Neural crest cell (in vitro differentiated cells): ENCODE results near the gene COL20A1. TPM values are rescaled to one million over a fixed set of nuclear protein-coding genes. Genes with fewer than 3 reads are reported as not detected.

Source experiments
- DNase-seq: peaks from one replicate; pipeline ENCODE4 v3.0.0; 2021; ENCODE audit warnings: low read depth, mixed read lengths, low spot score
- H3K27ac Mint-ChIP-seq: one replicate; pipeline ENCODE4 v1.8.0; 2021; ENCODE audit warnings: mild to moderate bottlenecking, mixed read lengths; ENCODE audit not compliant: unreplicated experiment
- H3K27me3 Mint-ChIP-seq: 2 replicates; pipeline ENCODE4 v1.8.0; 2021; ENCODE audit warnings: low read depth, mild to moderate bottlenecking, mixed read lengths
- H3K36me3 Mint-ChIP-seq: 2 replicates; pipeline ENCODE4 v1.8.0; 2021; ENCODE audit warnings: low read depth, mild to moderate bottlenecking, mixed read lengths
- H3K4me1 Mint-ChIP-seq: 2 replicates; pipeline ENCODE4 v1.8.0; 2021; ENCODE audit warnings: mixed read lengths
- H3K4me3 Mint-ChIP-seq: one replicate; pipeline ENCODE4 v1.8.0; 2021; ENCODE audit warnings: mild to moderate bottlenecking, mixed read lengths
- H3K9me3 Mint-ChIP-seq: 2 replicates; pipeline ENCODE4 v1.8.0; 2021; ENCODE audit warnings: mixed read lengths
- total RNA-seq: library from RNA; stranded (reverse); gene quantifications from 2 replicates; pipeline ENCODE4 v1.2.1, GENCODE V29; 2021
- TF ChIP-seq, protein P1 (sequence below): fragments of 200-600 bp; sonication (generic); conservative IDR thresholded peaks from 2 replicates; pipeline ENCODE4 v1.5.0; 2021; ENCODE audit warnings: antibody characterized with exemption, mild to moderate bottlenecking

The COL20A1 gene
- total RNA-seq, 1 donor from 2014 or later: 10.2 TPM

DNA sequence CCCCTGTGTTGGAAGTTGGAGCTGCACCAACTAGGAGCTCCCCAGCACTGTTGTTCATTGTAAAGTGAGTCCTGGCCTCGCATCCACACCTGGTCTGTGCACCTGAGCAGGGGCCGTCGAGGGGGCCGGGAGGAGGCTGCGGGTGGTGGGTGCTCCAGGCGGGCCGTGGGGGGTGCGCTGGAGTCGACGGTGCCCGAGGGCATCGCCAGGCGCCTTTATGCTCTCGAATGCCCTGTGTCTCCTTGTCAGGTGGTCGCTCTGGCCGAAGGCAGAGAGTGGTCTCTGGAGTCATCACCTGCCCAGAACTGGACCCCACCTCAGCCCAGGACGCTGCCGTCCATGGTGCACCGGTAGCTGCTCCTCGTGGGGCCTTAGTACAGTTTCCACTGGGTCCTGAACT is 16.0 kb upstream of the COL20A1 start:
- no peak for DNase-seq
- TF ChIP-seq, protein P1, sequence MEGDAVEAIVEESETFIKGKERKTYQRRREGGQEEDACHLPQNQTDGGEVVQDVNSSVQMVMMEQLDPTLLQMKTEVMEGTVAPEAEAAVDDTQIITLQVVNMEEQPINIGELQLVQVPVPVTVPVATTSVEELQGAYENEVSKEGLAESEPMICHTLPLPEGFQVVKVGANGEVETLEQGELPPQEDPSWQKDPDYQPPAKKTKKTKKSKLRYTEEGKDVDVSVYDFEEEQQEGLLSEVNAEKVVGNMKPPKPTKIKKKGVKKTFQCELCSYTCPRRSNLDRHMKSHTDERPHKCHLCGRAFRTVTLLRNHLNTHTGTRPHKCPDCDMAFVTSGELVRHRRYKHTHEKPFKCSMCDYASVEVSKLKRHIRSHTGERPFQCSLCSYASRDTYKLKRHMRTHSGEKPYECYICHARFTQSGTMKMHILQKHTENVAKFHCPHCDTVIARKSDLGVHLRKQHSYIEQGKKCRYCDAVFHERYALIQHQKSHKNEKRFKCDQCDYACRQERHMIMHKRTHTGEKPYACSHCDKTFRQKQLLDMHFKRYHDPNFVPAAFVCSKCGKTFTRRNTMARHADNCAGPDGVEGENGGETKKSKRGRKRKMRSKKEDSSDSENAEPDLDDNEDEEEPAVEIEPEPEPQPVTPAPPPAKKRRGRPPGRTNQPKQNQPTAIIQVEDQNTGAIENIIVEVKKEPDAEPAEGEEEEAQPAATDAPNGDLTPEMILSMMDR: no peak
- peak overlapping the region; percentile 74 for H3K4me3 Mint-ChIP-seq
- H3K4me1 Mint-ChIP-seq: peaks cover 8% of the 10 kb centered on the region
- no peaks in the 10 kb centered on the region for H3K27me3 Mint-ChIP-seq
- H3K27ac Mint-ChIP-seq: no peak overlapping the region
- no peaks in the 10 kb centered on the region for H3K9me3 Mint-ChIP-seq
- no peaks in the 10 kb centered on the region for H3K36me3 Mint-ChIP-seq

DNA sequence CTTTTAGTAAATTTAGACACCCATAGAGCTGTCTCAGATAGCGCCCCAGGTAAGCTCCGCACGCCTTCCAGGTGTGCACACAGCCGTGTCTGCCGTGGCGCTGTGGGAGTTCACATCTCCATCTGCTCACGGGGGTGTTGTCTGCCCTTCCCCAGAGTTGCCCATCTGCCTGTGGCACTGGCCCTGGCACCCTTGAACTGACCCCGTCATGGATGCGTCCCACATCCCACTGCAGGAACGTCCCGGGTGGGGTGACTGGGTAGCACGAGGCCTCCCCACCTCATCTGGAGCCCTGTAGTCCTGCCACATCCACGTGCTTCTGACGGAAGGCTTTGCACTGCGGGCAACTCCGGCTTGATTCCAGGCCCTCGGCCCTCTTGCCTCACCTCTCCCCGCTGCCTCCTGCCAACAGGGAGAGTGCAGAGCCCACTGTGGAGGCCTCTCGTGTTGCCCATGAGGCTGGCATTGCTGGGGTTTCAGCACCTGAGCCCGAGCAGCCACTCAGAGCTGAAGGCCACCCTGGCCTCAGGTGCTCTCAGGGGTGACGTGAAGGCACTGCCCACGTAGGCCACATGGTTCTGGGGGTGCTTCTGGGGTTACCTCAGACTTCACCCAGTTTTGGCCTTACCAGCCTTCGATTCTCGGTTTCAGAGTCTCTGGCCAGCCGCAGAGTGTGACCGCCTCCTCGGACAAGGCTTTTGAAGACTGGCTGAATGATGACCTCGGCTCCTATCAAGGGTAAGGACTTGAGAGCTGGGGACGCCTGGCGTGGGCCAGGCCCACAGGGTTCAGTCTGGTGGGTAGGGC is 15.3 kb upstream of the COL20A1 start:
- Mint-ChIP-seq H3K27me3 (no peaks in the 10 kb centered on the region), H3K27ac (no peak overlapping the region), H3K4me1 (peaks cover 8% of the 10 kb centered on the region), H3K4me3 (no peak overlapping the region), H3K36me3 (no peaks in the 10 kb centered on the region), H3K9me3 (no peaks in the 10 kb centered on the region)
- no peak for DNase-seq
- TF ChIP-seq, protein P1: no peak

DNA sequence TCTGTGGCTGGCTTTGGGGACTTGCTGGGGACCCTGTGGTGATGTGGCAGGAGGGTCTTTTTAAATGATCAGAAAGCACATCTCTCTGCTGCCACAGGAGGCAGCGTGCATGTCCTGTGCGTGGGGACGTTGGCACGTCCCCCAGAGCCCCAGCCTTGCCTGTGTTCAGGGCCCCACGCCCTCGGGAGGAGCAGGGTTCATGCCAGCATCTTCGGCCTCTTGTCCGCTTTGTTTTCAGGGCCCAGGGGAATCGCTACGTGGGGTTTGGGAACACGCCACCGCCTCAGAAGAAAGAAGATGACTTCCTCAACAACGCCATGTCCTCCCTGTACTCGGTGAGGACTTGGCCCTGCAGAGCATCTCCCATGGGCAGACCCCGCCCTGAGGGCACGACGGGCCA is 14.3 kb upstream of the COL20A1 start:
- H3K9me3 Mint-ChIP-seq: no peaks in the 10 kb centered on the region
- TF ChIP-seq, protein P1: no peak
- peak overlapping the region; percentile 57 for H3K4me3 Mint-ChIP-seq
- no peaks in the 10 kb centered on the region for H3K27me3 Mint-ChIP-seq
- H3K4me1 Mint-ChIP-seq: peaks cover 4% of the 10 kb centered on the region
- H3K36me3 Mint-ChIP-seq: no peaks in the 10 kb centered on the region
- no peak for DNase-seq
- H3K27ac Mint-ChIP-seq: no peak overlapping the region

DNA sequence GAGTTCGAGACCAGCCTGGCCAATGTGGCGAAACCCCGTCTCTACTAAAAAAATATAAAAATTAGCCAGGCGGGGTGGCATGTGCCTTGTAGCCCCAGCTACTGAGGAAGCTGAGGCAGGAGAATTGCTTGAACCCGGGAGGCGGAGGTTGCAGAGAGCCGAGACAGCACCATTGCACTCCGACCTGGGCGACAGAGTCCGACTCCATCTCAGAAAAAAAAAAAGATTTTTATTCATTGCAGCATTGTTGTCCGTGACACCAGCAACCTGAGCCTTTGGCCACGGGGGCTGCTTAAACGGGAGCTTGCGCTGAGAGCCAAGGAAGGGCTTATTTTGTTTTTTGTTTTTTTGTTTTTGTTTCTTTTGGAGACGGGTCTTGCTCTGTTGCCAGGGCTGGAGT is 13.1 kb upstream of the COL20A1 start:
- H3K4me3 Mint-ChIP-seq: no peak overlapping the region
- H3K4me1 Mint-ChIP-seq: no peaks in the 10 kb centered on the region
- H3K27ac Mint-ChIP-seq: no peak overlapping the region
- H3K27me3 Mint-ChIP-seq: no peaks in the 10 kb centered on the region
- H3K36me3 Mint-ChIP-seq: no peaks in the 10 kb centered on the region
- DNase-seq: no peak
- H3K9me3 Mint-ChIP-seq: no peaks in the 10 kb centered on the region
- TF ChIP-seq, protein P1: no peak

DNA sequence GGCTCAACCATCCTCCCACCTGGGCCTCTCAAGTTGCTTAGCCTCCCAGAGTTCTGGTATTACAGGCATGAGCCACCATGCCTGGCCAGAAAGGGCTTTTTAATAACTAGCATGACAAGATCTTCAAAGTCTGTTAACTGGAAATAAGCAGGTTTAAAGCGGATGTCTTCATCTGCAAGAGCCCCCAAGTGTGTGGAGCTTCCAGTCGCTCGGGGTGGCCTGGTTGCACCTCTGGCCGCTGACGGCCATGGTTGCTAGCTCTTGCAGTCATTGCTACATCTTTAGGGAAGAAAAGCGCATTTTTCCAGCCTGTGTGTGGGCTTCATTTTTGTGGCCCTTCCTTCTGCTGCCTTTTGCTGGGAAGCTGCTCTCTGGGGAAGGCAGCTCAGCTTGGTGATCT is 12.6 kb upstream of the COL20A1 start:
- TF ChIP-seq, protein P1: no peak
- H3K27ac Mint-ChIP-seq: no peak overlapping the region
- no peak overlapping the region for H3K4me3 Mint-ChIP-seq
- no peaks in the 10 kb centered on the region for H3K27me3 Mint-ChIP-seq
- no peaks in the 10 kb centered on the region for H3K9me3 Mint-ChIP-seq
- H3K4me1 Mint-ChIP-seq: no peaks in the 10 kb centered on the region
- DNase-seq: no peak
- H3K36me3 Mint-ChIP-seq: no peaks in the 10 kb centered on the region
